Transverse colon (tissue), 4 donors: ENCODE measurements around the gene GID8. TPM values are rescaled to one million over a fixed set of nuclear protein-coding genes. Genes with fewer than 3 reads are reported as not detected.

Experiments
- DNase-seq: peaks from one replicate; pipeline ENCODE4 v3.0.0-alpha.2; 2019
- H3K27ac ChIP-seq, 4 donors: fragments of 200-600 bp; sonication (generic); 2 replicates each; pipeline ENCODE4 v1.5.1; 2016 to 2018; ENCODE audit warnings: inconsistent platforms in 4 of 4
- H3K27me3 ChIP-seq: fragments of 200-600 bp; sonication (generic); 2 replicates; pipeline ENCODE4 v1.5.1; 2017; ENCODE audit warnings: inconsistent platforms
- H3K36me3 ChIP-seq, 4 donors: fragments of 200-600 bp; sonication (generic); 2 replicates each; pipeline ENCODE4 v1.5.1; 2017 to 2019; ENCODE audit warnings: inconsistent platforms in 4 of 4
- H3K4me1 ChIP-seq, 4 donors: fragments of 200-600 bp; sonication (generic); 2 replicates each; pipeline ENCODE4 v1.5.1; 2017 to 2020; ENCODE audit warnings: inconsistent platforms in 4 of 4
- H3K4me3 ChIP-seq, 4 donors: fragments of 200-600 bp; sonication (generic); 1 replicate in 1 of 4; 2 replicates in 3 of 4; pipeline versions ENCODE4 v1.5.1 to v1.6.1; 2017 to 2019; ENCODE audit warnings: inconsistent platforms in 4 of 4
- H3K9me3 ChIP-seq, 2 donors: fragments of 200-600 bp; sonication (generic); 2 replicates each; pipeline ENCODE4 v1.5.1; 2017 to 2019; ENCODE audit warnings: inconsistent platforms in 2 of 2
- CTCF ChIP-seq, 5 experiments: fragments of 200-600 bp in 3 of 5; fragments of 450-650 bp in 2 of 5; sonication (generic) in 3 of 5; IDR thresholded peaks; 1 replicate in 2 of 5; 2 replicates in 3 of 5; pipeline ENCODE4 v1.5.1; 2016 to 2017; ENCODE audit warnings: antibody characterized with exemption in 5 of 5, inconsistent platforms in 3 of 5, mild to moderate bottlenecking in 2 of 5, moderate library complexity in 1 of 5
- EP300 ChIP-seq: sonication (generic); formaldehyde crosslinking; IDR thresholded peaks from one replicate; pipeline ENCODE4 v1.6.1; 2017; ENCODE audit warnings: antibody characterized with exemption, low read depth
- POLR2A ChIP-seq: fragments of 450-650 bp; IDR thresholded peaks from one replicate; pipeline ENCODE4 v1.6.1; 2016; ENCODE audit warnings: antibody characterized with exemption, mild to moderate bottlenecking, moderate library complexity
- POLR2AphosphoS5 ChIP-seq, 3 donors: sonication (generic); formaldehyde crosslinking; IDR thresholded peaks; one replicate each; pipeline ENCODE4 v1.6.1; 2016; ENCODE audit warnings: antibody characterized with exemption in 3 of 3
- WGBS, 2 donors: methylation state at CpG; one replicate each; pipeline ENCODE4 v1.1.5; 2018; ENCODE audit warnings: low coverage in 1 of 2; 5-methylcytosine and 5-hydroxymethylcytosine counted together
- in situ Hi-C, 4 donors: fragments of 200-750 bp; cut with MboI; loops; one replicate each; pipeline versions ENCODE4 v1.15.0 to v1.15.1; 2017; ENCODE audit warnings: low sequenced_read_pairs in 3 of 4, low pct_ligation_motif_present in 1 of 4, low pct_unique_long_range_greater_than_20kb in 1 of 4
- intact Hi-C: fragments of 100-400 bp; cut with DNase I; formaldehyde crosslinking; loops from one replicate; pipeline ENCODE4 v1.15.1; 2023; ENCODE audit warnings: low total_unique reads
- total RNA-seq, 4 donors: library from RNA; depleted of rRNA; stranded (reverse); fragments of >200 nt; gene quantifications; one replicate each; pipeline ENCODE4 v1.1.0, GENCODE V29; 2016

The GID8 gene
- total RNA-seq, 4 donors from 2014 or later = 29.5 to 34.1 (median 31.7) TPM

GRCh38 chr20:62968378-62969178 lies 30.6 kb downstream of the GID8 start:
- Histone ChIP-seq H3K27me3 (peaks cover 32% of the 10 kb centered on the region), H3K4me1 (peaks cover 6 to 11% (median 7%) of the 10 kb centered on the region in 4 donors), H3K36me3 (no peaks in the 10 kb centered on the region), H3K4me3 (no peak overlapping the region), H3K27ac (no peak overlapping the region), H3K9me3 (no peaks in the 10 kb centered on the region)
- DNase-seq = no peak
- intact Hi-C loops = no loop called here
- in situ Hi-C loops = no loop called here
- TF ChIP-seq POLR2AphosphoS5 (IDR thresholded peaks at IDR 0.05) = no peak
- TF ChIP-seq POLR2A = no peak
- no peak for TF ChIP-seq EP300
- no peak for TF ChIP-seq CTCF (IDR thresholded peaks at IDR 0.05)
- 59 to 64% methylated on average over 12 to 21 of the region's 21 CpGs for WGBS, 2 donors

- in situ Hi-C loops = no loop called here
- H3K27me3 ChIP-seq = peaks cover 39% of the 10 kb centered on the region
- intact Hi-C loops = no loop called here
These were observed 31.3 kb downstream of the GID8 start for GRCh38 chr20:62969179-62969760.

GRCh38 chr20:62969939-62970306 lies 32.0 kb downstream of the GID8 start:
- no peak overlapping the region for H3K27ac ChIP-seq
- no peak overlapping the region for H3K4me3 ChIP-seq
- 74% methylated on average over 8 of the region's 8 CpGs; no CpG with 5 or more reads in 1 of the 2 donors for WGBS, 2 donors
- H3K4me1 ChIP-seq = peaks cover 6 to 11% (median 7%) of the 10 kb centered on the region in 4 donors
- in situ Hi-C loops = no loop called here
- H3K36me3 ChIP-seq = no peaks in the 10 kb centered on the region
- no peak for TF ChIP-seq EP300
- peaks cover 45% of the 10 kb centered on the region for H3K27me3 ChIP-seq
- no peaks in the 10 kb centered on the region for H3K9me3 ChIP-seq
- no peak for DNase-seq
- intact Hi-C loops = no loop called here

More at GRCh38 chr20:62969179-62969760, 31.3 kb downstream of the GID8 start:
- H3K9me3 ChIP-seq = no peaks in the 10 kb centered on the region
- H3K36me3 ChIP-seq = no peaks in the 10 kb centered on the region
- TF ChIP-seq POLR2AphosphoS5 (IDR thresholded peaks at IDR 0.05) (no peak), EP300 (no peak), POLR2A (no peak), CTCF (IDR thresholded peaks at IDR 0.05) (no peak)
- DNase-seq = no peak
- H3K4me1 ChIP-seq = peaks cover 6 to 11% (median 7%) of the 10 kb centered on the region in 4 donors
- H3K27ac ChIP-seq = no peak overlapping the region
- 38 to 54% methylated on average over 10 to 16 of the region's 16 CpGs for WGBS, 2 donors
- H3K4me3 ChIP-seq = no peak overlapping the region

GRCh38 chr20:62970307-62971210 lies 32.6 kb downstream of the GID8 start:
- H3K36me3 ChIP-seq = no peaks in the 10 kb centered on the region
- peaks cover 52% of the 10 kb centered on the region for H3K27me3 ChIP-seq
- H3K9me3 ChIP-seq = no peaks in the 10 kb centered on the region
- in situ Hi-C loops = no loop called here
- no peak for DNase-seq
- H3K4me1 ChIP-seq = peaks cover 6 to 11% (median 7%) of the 10 kb centered on the region in 4 donors
- no peak overlapping the region for H3K4me3 ChIP-seq
- H3K27ac ChIP-seq = no peak overlapping the region
- intact Hi-C loops = no loop called here
- TF ChIP-seq POLR2AphosphoS5 (IDR thresholded peaks at IDR 0.05) (no peak), EP300 (no peak), CTCF (IDR thresholded peaks at IDR 0.05) (no peak), POLR2A (no peak)
- WGBS, 2 donors = 60% methylated on average over 27 of the region's 33 CpGs; no CpG with 5 or more reads in 1 of the 2 donors
